ENCODE measurements around the gene FAM149A.

FAM149A gene

GRCh38 chr4:186081202-186081807 is 23.2 kb upstream of the FAM149A start:
- ATAC-seq, result no peak
- TF ChIP-seq BACH2 (CRISPR knock-in tag; IDR thresholded peaks at IDR 0.05; ENCODE audit: borderline replicate concordance), result no peak
- TF ChIP-seq TOX (CRISPR knock-in tag; IDR thresholded peaks at IDR 0.05; ENCODE audit: borderline replicate concordance), result no peak
- no peak for TF ChIP-seq ZNF70 (CRISPR knock-in tag; IDR thresholded peaks at IDR 0.05)
- no peak for TF ChIP-seq SNAI2 (CRISPR knock-in tag; IDR thresholded peaks at IDR 0.05)
- no peak for TF ChIP-seq TCF4 (CRISPR knock-in tag; IDR thresholded peaks at IDR 0.05; ENCODE audit: borderline replicate concordance)
- TF ChIP-seq PATZ1 (CRISPR knock-in tag; IDR thresholded peaks at IDR 0.05; ENCODE audit: borderline replicate concordance), result no peak

DNA sequence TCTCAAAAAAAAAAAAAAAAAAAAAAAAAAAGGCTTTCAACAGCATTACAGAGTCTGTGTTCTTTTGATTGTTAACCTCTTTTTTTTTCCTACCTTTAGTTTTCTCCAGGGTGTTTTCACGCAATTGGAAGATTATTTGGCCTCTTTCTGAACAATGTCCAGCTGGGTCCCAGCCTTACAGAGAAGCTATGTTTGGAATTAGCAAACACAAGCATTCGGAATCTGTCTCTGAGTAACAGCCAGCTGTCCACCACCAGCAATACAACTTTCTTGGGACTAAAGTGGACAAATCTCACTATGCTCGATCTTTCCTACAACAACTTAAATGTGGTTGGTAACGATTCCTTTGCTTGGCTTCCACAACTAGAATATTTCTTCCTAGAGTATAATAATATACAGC is 22.3 kb upstream of the FAM149A start:
- no peak for ATAC-seq
- TF ChIP-seq ZNF70 (CRISPR knock-in tag; IDR thresholded peaks at IDR 0.05) (no peak), ZFP3 (CRISPR knock-in tag; IDR thresholded peaks at IDR 0.05) (no peak), ESRRG (CRISPR knock-in tag; IDR thresholded peaks at IDR 0.05) (no peak), ZFP30 (CRISPR knock-in tag; IDR thresholded peaks at IDR 0.05) (no peak)

- no peak for TF ChIP-seq ZFP3 (CRISPR knock-in tag; IDR thresholded peaks at IDR 0.05)
- no peak for TF ChIP-seq TCF4 (CRISPR knock-in tag; IDR thresholded peaks at IDR 0.05; ENCODE audit: borderline replicate concordance)
- TF ChIP-seq, protein P1, sequence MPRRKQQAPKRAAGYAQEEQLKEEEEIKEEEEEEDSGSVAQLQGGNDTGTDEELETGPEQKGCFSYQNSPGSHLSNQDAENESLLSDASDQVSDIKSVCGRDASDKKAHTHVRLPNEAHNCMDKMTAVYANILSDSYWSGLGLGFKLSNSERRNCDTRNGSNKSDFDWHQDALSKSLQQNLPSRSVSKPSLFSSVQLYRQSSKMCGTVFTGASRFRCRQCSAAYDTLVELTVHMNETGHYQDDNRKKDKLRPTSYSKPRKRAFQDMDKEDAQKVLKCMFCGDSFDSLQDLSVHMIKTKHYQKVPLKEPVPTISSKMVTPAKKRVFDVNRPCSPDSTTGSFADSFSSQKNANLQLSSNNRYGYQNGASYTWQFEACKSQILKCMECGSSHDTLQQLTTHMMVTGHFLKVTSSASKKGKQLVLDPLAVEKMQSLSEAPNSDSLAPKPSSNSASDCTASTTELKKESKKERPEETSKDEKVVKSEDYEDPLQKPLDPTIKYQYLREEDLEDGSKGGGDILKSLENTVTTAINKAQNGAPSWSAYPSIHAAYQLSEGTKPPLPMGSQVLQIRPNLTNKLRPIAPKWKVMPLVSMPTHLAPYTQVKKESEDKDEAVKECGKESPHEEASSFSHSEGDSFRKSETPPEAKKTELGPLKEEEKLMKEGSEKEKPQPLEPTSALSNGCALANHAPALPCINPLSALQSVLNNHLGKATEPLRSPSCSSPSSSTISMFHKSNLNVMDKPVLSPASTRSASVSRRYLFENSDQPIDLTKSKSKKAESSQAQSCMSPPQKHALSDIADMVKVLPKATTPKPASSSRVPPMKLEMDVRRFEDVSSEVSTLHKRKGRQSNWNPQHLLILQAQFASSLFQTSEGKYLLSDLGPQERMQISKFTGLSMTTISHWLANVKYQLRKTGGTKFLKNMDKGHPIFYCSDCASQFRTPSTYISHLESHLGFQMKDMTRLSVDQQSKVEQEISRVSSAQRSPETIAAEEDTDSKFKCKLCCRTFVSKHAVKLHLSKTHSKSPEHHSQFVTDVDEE (CRISPR knock-in tag; IDR thresholded peaks at IDR 0.05), result no peak
- TF ChIP-seq, protein P2, sequence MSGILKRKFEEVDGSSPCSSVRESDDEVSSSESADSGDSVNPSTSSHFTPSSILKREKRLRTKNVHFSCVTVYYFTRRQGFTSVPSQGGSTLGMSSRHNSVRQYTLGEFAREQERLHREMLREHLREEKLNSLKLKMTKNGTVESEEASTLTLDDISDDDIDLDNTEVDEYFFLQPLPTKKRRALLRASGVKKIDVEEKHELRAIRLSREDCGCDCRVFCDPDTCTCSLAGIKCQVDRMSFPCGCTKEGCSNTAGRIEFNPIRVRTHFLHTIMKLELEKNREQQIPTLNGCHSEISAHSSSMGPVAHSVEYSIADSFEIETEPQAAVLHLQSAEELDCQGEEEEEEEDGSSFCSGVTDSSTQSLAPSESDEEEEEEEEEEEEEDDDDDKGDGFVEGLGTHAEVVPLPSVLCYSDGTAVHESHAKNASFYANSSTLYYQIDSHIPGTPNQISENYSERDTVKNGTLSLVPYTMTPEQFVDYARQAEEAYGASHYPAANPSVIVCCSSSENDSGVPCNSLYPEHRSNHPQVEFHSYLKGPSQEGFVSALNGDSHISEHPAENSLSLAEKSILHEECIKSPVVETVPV (CRISPR knock-in tag; IDR thresholded peaks at IDR 0.05), result no peak
- no peak for TF ChIP-seq TOX (CRISPR knock-in tag; IDR thresholded peaks at IDR 0.05; ENCODE audit: borderline replicate concordance)
- no peak for TF ChIP-seq CREB5 (CRISPR knock-in tag; IDR thresholded peaks at IDR 0.05; ENCODE audit: low read depth)
- no peak for TF ChIP-seq ZNF8 (CRISPR knock-in tag; IDR thresholded peaks at IDR 0.05)
- no peak for ATAC-seq
Measured at GRCh38 chr4:186088523-186088922, 16.0 kb upstream of the FAM149A start.

- no peak for ATAC-seq
- TF ChIP-seq ZNF8 (CRISPR knock-in tag; IDR thresholded peaks at IDR 0.05) (no peak), ZFP3 (CRISPR knock-in tag; IDR thresholded peaks at IDR 0.05) (no peak), PPARA (CRISPR knock-in tag; IDR thresholded peaks at IDR 0.05; ENCODE audit: borderline replicate concordance) (no peak), ZNF70 (CRISPR knock-in tag; IDR thresholded peaks at IDR 0.05) (no peak), ZFP30 (CRISPR knock-in tag; IDR thresholded peaks at IDR 0.05) (no peak), TOX (CRISPR knock-in tag; IDR thresholded peaks at IDR 0.05; ENCODE audit: borderline replicate concordance) (no peak), ZC3H10 (CRISPR knock-in tag; IDR thresholded peaks at IDR 0.05) (no peak), BACH2 (CRISPR knock-in tag; IDR thresholded peaks at IDR 0.05; ENCODE audit: borderline replicate concordance) (no peak), ZNF565 (CRISPR knock-in tag; conservative IDR thresholded peaks at IDR 0.05; ENCODE audit: low read depth) (no peak)
- TF ChIP-seq, protein P2 (CRISPR knock-in tag; IDR thresholded peaks at IDR 0.05), result no peak
- TF ChIP-seq, protein P1 (CRISPR knock-in tag; IDR thresholded peaks at IDR 0.05), result no peak
- TF ChIP-seq, protein P3, sequence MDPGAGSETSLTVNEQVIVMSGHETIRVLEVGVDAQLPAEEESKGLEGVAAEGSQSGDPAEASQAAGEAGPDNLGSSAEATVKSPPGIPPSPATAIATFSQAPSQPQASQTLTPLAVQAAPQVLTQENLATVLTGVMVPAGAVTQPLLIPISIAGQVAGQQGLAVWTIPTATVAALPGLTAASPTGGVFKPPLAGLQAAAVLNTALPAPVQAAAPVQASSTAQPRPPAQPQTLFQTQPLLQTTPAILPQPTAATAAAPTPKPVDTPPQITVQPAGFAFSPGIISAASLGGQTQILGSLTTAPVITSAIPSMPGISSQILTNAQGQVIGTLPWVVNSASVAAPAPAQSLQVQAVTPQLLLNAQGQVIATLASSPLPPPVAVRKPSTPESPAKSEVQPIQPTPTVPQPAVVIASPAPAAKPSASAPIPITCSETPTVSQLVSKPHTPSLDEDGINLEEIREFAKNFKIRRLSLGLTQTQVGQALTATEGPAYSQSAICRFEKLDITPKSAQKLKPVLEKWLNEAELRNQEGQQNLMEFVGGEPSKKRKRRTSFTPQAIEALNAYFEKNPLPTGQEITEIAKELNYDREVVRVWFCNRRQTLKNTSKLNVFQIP (CRISPR knock-in tag; IDR thresholded peaks at IDR 0.05; ENCODE audit: borderline replicate concordance, low read depth), result no peak
Measured at GRCh38 chr4:186092296-186092695, 12.2 kb upstream of the FAM149A start.

Measured in SK-N-SH treated with all-trans-retinoic acid at 6 μM for 48 hours (cell line).